Adipocyte (in vitro differentiated cells): ENCODE measurements around the gene PHACTR3.
"Not testable (repeated sequence)": the region's sequence is repeated elsewhere in the genome, so short reads cannot be mapped to it uniquely, and the experiment has no call there.

Experiments
- DNase-seq: peaks from one replicate; pipeline ENCODE4 v3.0.0-alpha.2; 2015; ENCODE audit warnings: low read depth
- H3K27me3 ChIP-seq: replicated peaks from 2 replicates; pipeline ENCODE4 v1.7.0; 2013; ENCODE audit warnings: mild to moderate bottlenecking, low read length, moderate library complexity; ENCODE audit not compliant: control insufficient read depth, insufficient read depth
- H3K36me3 ChIP-seq: 2 replicates; pipeline ENCODE4 v1.7.0; 2013; ENCODE audit warnings: low read length, mild to moderate bottlenecking, moderate library complexity; ENCODE audit not compliant: control insufficient read depth, insufficient read depth, severe bottlenecking
- H3K4me1 ChIP-seq: 2 replicates; pipeline ENCODE4 v1.7.0; 2013; ENCODE audit warnings: mild to moderate bottlenecking, low read length, moderate library complexity; ENCODE audit not compliant: control insufficient read depth, insufficient read depth
- H3K4me3 ChIP-seq: 2 replicates; pipeline ENCODE4 v1.7.0; 2013; ENCODE audit warnings: mild to moderate bottlenecking, low read length, moderate library complexity
- H3K9ac ChIP-seq: 2 replicates; pipeline ENCODE4 v1.7.0; 2013; ENCODE audit warnings: mild to moderate bottlenecking, low read length, moderate library complexity
- H3K9me3 ChIP-seq: 2 replicates; pipeline ENCODE4 v1.7.0; 2013; ENCODE audit warnings: mild to moderate bottlenecking, low read length, moderate library complexity; ENCODE audit not compliant: control insufficient read depth

The PHACTR3 gene

GRCh38 chr20:59613861-59614260 lies 9.5 kb downstream of the PHACTR3 start:
- H3K4me1 ChIP-seq, result no peaks in the 10 kb centered on the region
- no peaks in the 10 kb centered on the region for H3K9me3 ChIP-seq
- peaks cover 37% of the 10 kb centered on the region for H3K27me3 ChIP-seq
- no peak overlapping the region for H3K9ac ChIP-seq
- H3K36me3 ChIP-seq, result no peaks in the 10 kb centered on the region
- no peak for DNase-seq
- H3K4me3 ChIP-seq, result no peak overlapping the region

- Histone ChIP-seq H3K36me3 (no peaks in the 10 kb centered on the region), H3K27me3 (peaks cover 44% of the 10 kb centered on the region), H3K9me3 (no peaks in the 10 kb centered on the region), H3K4me3 (no peak overlapping the region), H3K4me1 (no peaks in the 10 kb centered on the region), H3K9ac (no peak overlapping the region)
- no peak for DNase-seq
Measured at GRCh38 chr20:59614714-59615113, 10.4 kb downstream of the PHACTR3 start.

- no peaks in the 10 kb centered on the region for H3K4me1 ChIP-seq
- H3K9me3 ChIP-seq, result no peaks in the 10 kb centered on the region
- H3K27me3 ChIP-seq, result peaks cover 46% of the 10 kb centered on the region
- no peak overlapping the region for H3K9ac ChIP-seq
- H3K4me3 ChIP-seq, result no peak overlapping the region
- H3K36me3 ChIP-seq, result no peaks in the 10 kb centered on the region
- no peak for DNase-seq
Measured at GRCh38 chr20:59616306-59616705, 12.0 kb downstream of the PHACTR3 start.

- Histone ChIP-seq H3K9me3 (no peaks in the 10 kb centered on the region), H3K9ac (no peak overlapping the region), H3K4me3 (no peak overlapping the region), H3K4me1 (no peaks in the 10 kb centered on the region), H3K27me3 (peaks cover 42% of the 10 kb centered on the region), H3K36me3 (no peaks in the 10 kb centered on the region)
- DNase-seq, result no peak
Measured at GRCh38 chr20:59617221-59617620, 12.9 kb downstream of the PHACTR3 start.

- Histone ChIP-seq H3K27me3 (peaks cover 41% of the 10 kb centered on the region), H3K36me3 (no peaks in the 10 kb centered on the region), H3K9ac (no peak overlapping the region), H3K9me3 (no peaks in the 10 kb centered on the region), H3K4me1 (no peaks in the 10 kb centered on the region), H3K4me3 (no peak overlapping the region)
- no peak for DNase-seq
Measured at GRCh38 chr20:59618131-59618530, 13.8 kb downstream of the PHACTR3 start.

GRCh38 chr20:59618585-59618984 lies 14.2 kb downstream of the PHACTR3 start:
- H3K4me1 ChIP-seq, H3K9me3 ChIP-seq, H3K4me3 ChIP-seq, H3K36me3 ChIP-seq, H3K9ac ChIP-seq, DNase-seq: not testable (repeated sequence)
- peaks cover 41% of the 10 kb centered on the region for H3K27me3 ChIP-seq

GRCh38 chr20:59620860-59621505 lies 16.6 kb downstream of the PHACTR3 start:
- Histone ChIP-seq H3K9ac (no peak overlapping the region), H3K27me3 (peaks cover 34% of the 10 kb centered on the region), H3K36me3 (no peaks in the 10 kb centered on the region), H3K9me3 (no peaks in the 10 kb centered on the region), H3K4me1 (no peaks in the 10 kb centered on the region), H3K4me3 (no peak overlapping the region)
- DNase-seq, result no peak

- H3K9ac ChIP-seq, result no peak overlapping the region
- no peaks in the 10 kb centered on the region for H3K4me1 ChIP-seq
- no peaks in the 10 kb centered on the region for H3K9me3 ChIP-seq
- H3K36me3 ChIP-seq, result no peaks in the 10 kb centered on the region
- H3K27me3 ChIP-seq, result peaks cover 26% of the 10 kb centered on the region
- H3K4me3 ChIP-seq, result no peak overlapping the region
- no peak for DNase-seq
Measured at GRCh38 chr20:59622496-59622895, 18.2 kb downstream of the PHACTR3 start.

- Histone ChIP-seq H3K9ac (no peak overlapping the region), H3K9me3 (no peaks in the 10 kb centered on the region), H3K27me3 (peaks cover 20% of the 10 kb centered on the region), H3K4me3 (no peak overlapping the region), H3K4me1 (no peaks in the 10 kb centered on the region), H3K36me3 (no peaks in the 10 kb centered on the region)
- DNase-seq, result no peak
Measured at GRCh38 chr20:59623133-59623532, 18.8 kb downstream of the PHACTR3 start.

GRCh38 chr20:59623583-59623982 lies 19.2 kb downstream of the PHACTR3 start:
- DNase-seq, result no peak
- H3K4me1 ChIP-seq, result no peaks in the 10 kb centered on the region
- no peaks in the 10 kb centered on the region for H3K36me3 ChIP-seq
- peaks cover 16% of the 10 kb centered on the region for H3K27me3 ChIP-seq
- no peak overlapping the region for H3K9ac ChIP-seq
- H3K4me3 ChIP-seq, result no peak overlapping the region
- no peaks in the 10 kb centered on the region for H3K9me3 ChIP-seq

GRCh38 chr20:59624401-59624800 lies 20.1 kb downstream of the PHACTR3 start:
- H3K27me3 ChIP-seq, result peaks cover 10% of the 10 kb centered on the region

More at GRCh38 chr20:59624401-59624800, 20.1 kb downstream of the PHACTR3 start:
- no peak for DNase-seq
- H3K9me3 ChIP-seq, result no peaks in the 10 kb centered on the region
- no peaks in the 10 kb centered on the region for H3K36me3 ChIP-seq
- no peaks in the 10 kb centered on the region for H3K4me1 ChIP-seq
- H3K9ac ChIP-seq, result no peak overlapping the region
- no peak overlapping the region for H3K4me3 ChIP-seq
